HG03103 (cell line): ENCODE data around the gene SNRPD3.

Source experiments
- ATAC-seq: cut with Tn5 transposase; IDR thresholded peaks from one replicate; pipeline ENCODE4 v1.9.1; 2021; ENCODE audit warnings: low read depth; ENCODE audit not compliant: unreplicated experiment

The SNRPD3 gene

DNA sequence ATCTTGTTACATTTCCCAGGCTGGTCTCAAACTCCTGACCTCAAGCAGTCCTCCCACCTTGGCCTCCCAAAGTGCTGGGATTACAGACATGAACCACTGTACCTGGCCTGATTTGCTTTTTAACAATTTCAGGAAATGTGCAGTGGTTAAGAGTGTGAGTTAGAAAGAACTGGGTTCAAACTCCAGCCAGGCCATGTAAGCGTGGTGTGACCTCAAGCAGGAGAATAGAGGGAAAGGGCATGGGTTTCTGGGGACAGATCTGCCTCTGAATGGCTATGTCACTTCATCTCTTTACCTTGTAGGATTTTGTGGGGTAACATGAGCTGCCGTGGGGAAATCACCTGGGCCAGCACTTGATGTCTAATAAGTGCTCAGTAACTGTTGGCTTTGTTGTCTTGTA is 9.3 kb downstream of the SNRPD3 start:
- no peak for ATAC-seq

DNA sequence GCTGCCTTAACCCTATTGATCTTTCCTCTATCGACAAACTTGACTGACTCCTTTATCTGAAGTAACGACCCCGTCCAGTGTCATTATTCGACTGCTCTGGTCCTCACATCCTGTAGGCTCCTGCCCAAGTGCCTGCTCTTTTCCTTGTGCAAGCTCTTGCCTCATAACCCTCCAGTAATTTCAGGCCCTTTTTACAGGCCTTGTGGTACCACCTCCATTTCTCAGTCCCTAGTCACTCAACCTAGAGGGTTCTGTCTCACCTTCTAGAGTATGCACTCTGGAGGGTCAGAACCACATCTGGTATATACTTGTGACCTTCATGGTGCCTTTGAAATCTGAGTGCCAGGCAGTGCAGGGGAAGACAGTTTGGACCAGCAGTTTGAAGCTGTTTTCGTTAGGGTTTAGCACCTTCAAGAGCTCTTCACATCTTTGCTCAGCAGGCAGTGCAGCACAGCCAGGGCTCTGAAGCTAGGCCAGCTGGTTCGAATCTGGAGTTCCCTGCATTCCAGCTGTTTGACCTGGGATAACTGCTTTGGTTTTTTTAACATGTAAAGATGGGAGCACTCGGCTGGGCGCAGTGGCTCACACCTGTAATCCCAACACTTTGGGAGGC is 11.2 kb downstream of the SNRPD3 start:
- no peak for ATAC-seq

DNA sequence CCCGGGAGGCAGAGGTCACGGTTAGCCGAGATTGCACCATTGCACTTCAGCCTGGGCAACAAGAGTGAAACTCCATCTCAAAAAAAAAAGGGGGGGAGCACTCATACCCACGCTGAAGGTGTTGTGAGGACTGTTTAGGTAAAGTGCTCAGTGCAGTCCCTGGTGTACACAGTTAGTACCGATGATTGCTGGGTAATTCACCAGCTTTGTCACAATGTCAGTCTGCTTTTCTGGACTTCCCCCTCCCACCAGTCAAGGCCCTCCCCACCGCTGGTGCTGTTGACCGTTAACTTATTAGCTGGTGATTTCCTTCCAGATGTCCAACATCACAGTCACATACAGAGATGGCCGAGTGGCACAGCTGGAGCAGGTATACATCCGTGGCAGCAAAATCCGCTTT is 11.9 kb downstream of the SNRPD3 start:
- no peak for ATAC-seq

DNA sequence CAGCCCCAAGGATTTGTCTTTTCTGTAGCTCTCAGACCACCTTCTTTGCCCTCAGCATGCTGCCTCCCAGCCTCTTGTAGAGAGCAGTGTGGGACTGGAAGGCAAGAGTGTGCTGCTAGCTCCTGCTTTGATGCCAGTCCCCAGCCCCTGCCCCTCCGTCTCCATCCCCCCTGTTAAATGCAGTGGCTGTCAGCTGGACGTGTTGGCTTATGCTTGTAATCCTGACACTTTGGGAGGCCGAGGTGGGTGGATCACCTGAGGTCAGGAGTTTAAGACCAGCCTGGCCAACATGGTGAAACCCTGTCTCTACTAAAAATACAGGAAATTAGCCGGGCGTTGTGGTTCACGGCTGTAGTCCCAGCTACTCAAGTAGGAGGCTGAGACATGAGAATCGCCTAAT is 15.5 kb downstream of the SNRPD3 start:
- ATAC-seq: no peak

DNA sequence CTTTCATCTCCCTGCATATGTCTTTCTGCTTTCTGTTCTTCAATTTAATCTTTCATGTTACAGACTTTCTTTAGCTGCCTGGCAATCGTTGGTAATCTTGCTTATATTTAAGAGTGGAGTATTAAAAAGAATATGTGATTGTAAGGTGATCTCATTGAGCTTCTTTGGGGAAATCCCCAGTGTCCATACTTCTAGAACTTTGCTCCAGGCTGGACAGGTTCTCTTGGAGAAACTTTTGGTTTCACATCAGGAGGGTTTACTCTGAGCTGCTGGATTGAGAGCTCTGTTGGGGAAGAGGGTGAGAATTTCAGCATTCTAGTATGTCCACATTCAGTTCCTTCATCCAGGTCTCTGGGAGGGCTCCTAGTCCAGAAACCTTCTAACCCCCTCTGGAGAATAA is 21.0 kb downstream of the SNRPD3 start:
- no peak for ATAC-seq

DNA sequence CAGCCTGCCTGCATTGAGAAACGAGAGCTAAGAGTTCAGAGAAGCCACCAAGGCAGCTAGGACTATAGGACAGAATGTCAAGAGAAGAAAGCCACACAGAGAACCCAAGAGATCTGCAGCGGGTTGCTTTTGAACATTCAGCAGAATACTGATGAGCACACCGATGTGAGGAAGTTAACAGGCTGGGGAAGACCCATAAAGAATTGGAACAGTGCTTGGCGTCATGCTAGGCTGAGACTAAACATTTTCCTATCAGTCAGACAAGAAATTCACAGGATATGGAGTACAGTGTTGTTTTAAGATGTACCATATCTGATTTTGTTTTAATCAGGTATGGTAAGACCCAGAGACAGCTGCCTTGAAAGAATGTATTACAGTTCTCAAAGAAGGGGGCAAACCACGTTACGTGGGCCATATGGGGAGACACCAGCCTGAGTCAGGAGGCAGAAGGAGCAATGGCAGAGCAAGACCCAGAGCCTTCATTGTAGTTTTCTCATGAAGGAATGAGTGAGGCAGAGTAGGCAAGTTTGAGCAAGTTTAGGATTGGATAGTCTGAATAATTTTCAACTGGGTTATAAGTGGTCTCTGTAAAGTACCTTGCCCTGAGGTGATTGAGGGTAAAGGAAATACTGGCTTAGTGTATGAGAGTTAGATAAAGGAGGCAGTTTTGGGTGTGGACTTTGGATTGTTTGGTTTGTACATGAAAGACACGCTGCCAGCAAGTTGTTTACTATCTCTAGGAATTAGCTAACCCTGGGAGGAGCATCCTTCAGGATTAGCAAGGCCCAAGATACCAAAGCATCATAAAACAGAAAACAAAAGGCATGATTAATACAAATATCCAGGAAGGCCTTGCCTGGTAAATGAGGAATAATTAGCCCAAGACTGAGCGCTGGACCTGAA is 22.8 kb downstream of the SNRPD3 start:
- no peak for ATAC-seq

DNA sequence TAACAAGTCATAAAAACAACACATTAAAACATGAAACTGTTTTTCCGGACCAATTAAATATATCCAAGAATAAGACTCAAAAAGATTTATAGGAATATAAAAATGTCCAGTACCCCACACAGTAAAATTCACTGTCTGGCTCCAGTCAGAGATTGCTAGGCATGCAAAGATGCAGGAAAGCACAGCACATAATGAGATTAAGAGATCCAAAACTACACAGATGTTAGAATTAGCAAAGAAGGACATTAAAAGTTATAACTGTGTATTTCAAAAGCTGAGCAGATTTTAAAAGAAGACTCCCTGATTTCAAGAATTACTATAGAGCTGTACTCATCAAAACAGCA is 23.4 kb downstream of the SNRPD3 start:
- ATAC-seq: no peak

DNA sequence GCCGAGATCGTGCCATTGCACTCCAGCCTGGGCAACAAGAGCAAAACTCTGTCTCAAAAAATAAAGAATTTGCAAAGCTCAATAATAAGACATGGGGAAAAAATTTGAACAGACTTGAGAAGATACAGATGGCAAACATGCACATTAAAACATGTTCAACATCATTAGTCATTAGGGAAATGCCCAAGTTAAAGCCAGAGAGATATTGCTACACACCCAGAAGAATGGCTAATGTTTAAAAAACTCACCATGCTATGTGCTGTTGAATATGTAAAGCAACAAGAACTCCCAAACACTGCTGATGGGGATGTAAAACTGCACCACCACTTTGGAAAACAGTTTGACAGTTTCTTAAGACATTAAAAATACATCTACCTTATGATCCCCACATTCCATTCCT is 24.5 kb downstream of the SNRPD3 start:
- no peak for ATAC-seq

DNA sequence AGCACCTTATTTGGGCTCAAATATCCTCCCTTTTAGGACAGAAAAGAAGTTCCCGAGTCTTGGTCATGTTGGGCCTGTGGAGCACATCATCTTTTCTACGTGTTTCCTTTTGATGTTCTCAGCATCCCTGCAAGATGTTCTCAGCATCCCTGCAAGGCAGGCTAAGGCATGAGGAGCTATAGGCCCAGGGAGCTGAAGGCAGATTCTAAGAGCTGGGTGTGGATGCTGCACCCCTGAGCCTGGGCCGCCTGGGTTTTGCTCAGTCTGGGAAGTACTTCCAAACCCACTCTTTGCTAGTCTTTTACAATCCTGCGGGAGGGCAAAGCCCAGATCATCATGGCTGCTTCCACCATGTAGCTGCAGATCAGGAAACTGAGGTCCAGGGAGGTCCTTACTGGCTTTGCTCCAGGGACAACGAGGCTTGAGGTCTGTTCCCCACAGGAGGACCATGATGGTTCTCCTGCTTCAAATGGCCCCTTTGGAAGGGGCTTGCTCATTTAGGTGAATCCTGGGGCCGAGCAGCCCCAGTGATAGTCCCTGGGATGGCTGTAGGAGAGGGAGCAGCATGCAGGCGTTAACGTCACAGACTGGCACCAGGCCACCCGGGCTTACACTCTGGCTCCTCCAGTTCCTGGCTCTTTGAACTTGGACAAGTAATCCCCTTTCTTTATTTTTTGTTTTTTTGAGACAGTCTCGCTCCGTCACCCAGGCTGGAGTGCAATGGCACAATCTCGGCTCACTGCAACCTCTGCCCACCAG is 26.4 kb downstream of the SNRPD3 start:
- no peak for ATAC-seq

DNA sequence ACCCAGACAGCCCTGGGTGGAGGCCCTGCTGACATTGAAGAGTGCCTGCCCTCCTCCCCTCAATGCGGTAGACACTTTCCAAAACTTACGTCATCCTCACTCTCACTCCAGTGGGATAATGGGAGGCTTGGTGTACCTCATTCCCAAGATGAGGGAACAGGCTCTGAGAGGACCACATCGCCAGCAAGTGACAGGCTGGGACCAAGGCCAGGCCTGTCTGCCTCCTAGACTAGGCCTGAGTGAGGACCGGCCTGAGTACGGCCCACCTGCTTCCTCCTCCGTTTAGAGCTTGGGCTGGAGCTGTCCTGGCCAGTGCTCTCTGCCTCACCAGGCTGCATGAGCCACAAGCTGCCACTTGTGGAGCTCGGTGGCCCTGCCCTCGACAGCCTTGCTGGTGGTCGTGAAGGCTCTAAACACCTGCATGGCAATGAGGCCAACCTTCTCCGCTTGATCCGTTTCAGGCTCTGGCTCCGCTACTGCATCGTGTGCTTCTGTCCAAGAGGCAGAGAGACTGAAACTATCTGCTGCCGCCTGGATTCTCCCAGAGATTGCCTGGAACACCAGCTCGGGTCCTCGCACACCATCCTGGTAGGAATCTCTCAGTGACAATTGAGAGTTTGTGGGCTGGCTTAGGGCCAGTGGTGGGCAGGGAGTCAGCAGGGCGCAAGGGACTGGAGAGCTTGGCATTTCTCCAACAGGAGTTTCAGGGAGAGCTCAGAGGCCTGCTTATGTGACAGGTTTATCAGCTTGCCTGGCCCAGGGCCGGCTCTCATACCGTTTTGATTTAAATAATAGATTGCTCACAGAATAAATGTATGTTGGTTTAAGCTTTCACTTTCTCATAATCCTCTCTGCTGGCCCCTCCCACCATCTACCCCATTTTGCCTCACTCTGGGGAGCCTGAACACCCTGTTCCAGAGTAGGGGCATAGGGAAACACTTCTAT is 27.7 kb downstream of the SNRPD3 start:
- no peak for ATAC-seq

DNA sequence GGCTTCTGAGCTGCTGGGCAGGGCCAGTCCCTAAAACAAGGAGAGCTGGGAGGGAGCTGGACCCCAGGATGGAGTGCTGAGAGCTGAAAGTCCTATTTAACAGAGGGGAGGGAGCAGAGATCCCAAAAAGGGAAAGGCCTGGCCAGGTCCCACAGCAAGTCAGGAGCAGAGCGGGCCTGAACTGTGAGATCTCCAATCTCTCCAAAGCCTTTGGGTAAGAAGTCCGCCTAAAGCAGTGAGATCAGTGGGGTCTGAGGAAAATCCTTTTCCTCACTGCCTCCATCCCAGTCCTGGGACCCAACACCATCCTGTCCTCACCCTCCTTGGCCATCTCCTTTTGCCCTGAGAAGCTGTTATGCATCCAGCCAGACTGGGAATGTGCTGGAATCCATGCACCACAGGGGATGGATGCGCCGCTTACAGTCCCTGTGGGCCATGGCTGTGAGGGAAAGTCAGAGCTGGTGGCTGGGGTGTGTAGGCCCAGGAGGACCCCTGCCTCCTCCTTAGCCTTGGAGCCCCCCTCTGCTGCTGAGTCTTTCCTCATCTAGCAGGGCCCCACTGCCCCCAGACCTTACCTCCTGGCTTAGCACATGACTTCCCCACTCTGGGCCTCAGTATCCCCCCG is 28.5 kb downstream of the SNRPD3 start:
- no peak for ATAC-seq

DNA sequence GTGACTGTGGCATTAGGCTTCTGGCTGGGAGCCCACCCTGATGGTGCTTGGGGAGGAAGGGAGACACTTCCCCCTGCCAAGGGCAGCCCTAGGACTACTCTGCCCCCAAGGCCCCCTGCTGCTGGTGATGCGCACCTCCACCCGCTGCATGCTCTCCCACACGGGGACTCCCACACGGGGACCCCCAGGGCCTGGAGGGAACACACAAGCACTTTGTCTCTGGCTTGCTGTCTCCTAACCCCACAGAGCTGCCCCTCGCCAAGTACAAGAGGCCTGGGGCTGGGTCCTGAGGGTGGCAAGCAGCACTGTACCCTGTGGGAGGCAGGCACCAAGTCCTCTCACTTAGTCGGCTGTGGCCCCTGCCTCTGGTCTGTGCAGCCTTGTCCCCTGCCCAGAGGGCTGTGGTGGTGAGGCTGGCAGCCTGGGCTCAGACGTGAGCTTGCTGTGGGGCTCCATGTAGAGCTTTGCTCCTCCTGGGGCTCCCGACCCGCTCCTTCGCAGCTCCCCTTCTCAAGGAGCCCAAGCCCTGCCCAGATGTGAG is 29.1 kb downstream of the SNRPD3 start:
- ATAC-seq: no peak

DNA sequence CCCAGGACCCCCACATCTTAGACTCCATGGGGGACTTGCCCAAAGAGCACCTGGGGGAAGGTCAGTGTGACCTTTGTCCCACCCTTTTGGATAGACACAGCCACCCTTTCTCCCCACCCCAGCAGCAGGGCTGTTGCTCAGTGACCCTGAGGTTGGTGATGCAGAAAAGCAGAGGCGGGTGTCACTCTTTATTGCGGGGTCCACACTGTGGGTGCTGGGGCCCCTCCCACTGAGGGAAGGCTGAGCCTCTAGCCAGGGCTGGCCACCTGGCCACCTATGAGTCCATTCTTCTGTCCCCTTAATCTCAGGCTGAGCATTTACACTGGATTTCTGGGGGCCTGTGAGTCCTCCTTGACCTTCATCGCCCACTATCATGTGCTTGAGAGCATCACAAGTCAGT is 29.7 kb downstream of the SNRPD3 start:
- no peak for ATAC-seq

DNA sequence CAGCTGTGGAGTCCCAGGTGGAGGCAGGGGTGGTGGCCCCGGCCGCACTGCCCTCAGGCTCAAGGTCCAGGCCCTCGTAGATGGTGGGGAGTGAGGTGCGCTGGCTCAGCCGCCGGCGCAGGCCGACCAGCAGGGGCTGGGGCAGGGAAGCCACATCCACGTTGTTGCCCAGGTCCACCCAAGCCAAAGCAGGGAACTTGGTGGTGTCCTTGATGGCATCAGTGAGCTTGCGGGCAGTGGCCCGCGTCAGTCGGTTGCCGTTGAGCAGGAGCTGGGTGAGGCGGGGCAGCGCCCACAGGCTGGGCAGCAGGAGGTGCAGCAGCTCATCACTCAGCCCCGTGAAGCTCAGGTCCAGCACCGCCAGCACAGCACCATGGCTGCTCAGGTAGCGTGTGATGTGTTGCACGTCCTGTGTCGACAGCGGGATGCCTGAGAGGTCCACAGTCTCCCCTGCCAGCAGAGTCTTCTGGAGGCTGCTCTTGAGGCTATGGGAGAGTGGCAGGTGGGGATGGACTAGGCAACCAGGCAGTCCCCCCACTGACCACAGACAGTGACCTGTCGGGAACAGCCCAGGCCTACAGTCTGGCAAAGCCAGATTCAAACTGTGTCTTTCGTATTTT is 30.2 kb downstream of the SNRPD3 start:
- no peak for ATAC-seq

DNA sequence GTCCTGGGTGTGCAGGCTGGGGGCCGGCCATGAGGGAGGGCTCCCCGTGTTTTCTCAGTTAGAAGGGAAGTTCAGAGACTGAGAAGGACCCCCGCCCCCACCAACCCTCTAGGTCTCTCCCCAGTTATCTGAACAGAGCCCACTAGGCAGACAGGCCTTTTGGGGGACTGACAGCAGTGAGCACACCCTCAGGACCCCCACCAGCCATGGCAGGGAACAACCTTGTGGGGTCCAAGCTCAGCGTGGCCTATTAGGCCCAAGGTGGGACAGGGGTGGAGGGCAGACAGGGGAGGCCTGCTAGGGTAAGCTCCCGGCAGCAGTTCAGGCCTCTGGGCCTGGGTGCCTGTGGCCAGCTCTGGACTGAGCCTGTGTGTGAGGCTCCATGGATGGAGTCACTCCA is 31.5 kb downstream of the SNRPD3 start:
- ATAC-seq: no peak

DNA sequence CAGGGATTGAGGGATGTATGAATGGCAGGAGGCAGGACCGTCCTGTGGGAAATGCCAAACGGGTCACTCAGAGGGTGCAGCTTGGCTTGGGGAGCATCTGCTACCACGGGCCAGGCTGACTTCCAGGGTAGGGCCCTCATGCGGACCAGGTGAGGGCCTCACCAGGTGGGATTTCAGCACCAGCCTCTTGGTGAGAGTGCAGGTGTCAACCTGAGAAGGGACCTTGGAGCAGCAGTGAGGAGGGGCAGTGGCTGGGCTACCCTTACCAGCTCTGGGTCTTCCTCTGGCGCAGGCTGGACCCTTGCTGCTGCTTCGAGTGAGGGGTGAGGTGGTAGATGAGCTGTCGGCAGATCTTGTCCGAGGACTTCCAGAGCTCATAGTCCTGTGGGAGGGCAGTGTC is 32.1 kb downstream of the SNRPD3 start:
- no peak for ATAC-seq

DNA sequence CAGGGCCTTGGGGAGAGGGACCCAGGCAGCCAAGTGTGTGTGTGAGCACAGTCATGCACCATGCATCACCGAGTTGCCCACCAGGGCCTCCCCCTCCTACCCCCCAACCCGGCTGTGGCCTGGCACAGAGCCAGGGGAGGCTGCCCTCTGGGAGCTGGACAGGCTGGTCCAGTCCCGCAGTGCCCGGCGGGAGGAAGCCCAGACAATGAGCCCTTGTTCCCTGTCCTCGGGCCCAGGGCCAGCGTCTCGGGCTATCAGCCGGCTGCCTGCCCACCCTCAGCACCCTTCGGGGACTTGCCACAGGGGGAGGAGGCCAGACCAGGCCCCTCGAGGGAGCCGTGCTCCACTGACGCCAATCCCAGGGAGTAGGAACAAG is 32.6 kb downstream of the SNRPD3 start:
- no peak for ATAC-seq

DNA sequence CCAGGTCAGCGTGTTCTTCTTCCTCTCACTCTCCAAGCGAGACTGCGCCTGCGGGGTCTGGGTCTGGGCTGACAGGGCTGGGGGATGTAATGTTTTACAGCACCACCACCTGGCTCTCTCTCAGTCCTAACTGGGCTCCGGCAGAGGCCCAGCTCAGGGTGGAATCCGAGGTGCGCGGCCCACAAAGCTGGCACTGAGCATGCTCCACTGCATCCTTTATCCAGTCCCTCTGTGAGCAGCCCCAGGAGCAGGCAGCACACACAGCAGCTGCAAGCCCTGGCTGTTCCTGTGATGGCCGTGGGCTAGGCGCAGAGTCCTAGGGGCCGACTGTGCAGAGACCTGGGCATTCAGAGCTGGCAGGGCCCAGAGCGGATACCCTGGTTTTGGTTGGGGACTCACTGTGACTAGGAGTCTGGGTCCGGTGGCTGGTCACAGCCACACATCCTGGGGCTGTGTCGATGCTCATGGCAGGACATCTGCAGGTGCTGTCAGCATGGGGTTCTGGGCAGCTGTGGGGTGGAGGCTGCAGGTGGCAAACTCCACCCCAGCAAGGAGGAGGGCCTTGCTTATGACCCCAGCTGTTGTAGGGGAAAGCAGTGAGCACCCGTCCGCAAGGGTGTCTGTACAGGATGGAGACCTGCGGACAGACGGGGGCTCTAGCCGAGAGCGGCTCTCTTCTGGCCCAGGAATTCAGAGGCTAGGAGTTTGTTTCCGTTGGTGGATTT is 33.1 kb downstream of the SNRPD3 start:
- no peak for ATAC-seq

DNA sequence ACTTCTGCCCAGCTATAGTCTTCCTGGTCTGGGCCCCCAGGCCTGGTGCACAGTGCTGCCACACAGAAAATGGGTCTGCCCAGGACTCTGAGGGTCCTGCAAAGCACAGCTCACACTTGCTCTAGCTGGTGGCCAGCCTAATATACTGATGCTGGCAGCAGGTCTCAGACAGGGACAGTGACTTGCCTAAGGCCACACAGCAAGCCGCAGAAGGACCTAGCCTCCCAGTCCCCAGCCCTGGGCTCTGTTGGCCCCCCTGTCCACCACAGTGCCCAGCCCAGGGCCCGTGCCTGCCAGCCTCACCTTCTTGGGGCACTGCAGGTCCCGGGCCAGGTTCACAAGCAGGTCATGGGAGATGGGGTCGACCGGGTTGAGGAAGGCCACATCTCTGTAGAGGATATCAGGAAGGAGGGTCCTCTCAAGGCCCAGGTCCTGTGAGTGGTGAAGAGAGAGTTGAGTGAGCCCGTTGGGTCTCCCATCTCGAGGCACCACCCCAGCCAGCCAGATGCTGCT is 33.8 kb downstream of the SNRPD3 start:
- no peak for ATAC-seq
